ENCODE measurements around the gene FMNL2.

The FMNL2 gene

GRCh38 chr2:152301131-152301530, 33.8 kb upstream of the FMNL2 start:
- no peak overlapping the region for H3K4me3 ChIP-seq (ENCODE audit: low read depth in 1 of 2, low read length in 2 of 2)
- no peaks in the 10 kb centered on the region for H4K20me1 ChIP-seq (ENCODE audit: insufficient read depth, low read length)
- no peak for TF ChIP-seq EZH2 (IDR thresholded peaks at IDR 0.05; ENCODE audit: borderline replicate concordance, low read depth, low read length, severe bottlenecking)
- no peaks in the 10 kb centered on the region for H3K4me1 ChIP-seq (ENCODE audit: insufficient read depth, low read length)
- no peak overlapping the region for H3K27ac ChIP-seq (ENCODE audit: low read length)
- H3K4me2 ChIP-seq (ENCODE audit: insufficient read depth, low read length): no peak overlapping the region
- H3K9me3 ChIP-seq (ENCODE audit: insufficient read depth, low read length, severe bottlenecking): no peaks in the 10 kb centered on the region
- H3K79me2 ChIP-seq (ENCODE audit: insufficient read depth, low read length): no peaks in the 10 kb centered on the region
- no peaks in the 10 kb centered on the region for H3K36me3 ChIP-seq (ENCODE audit: insufficient read depth, low read length)
- no peak overlapping the region for H2AFZ ChIP-seq (ENCODE audit: low read depth, low read length)
- no peak overlapping the region for H3K9ac ChIP-seq (ENCODE audit: low read depth, low read length)
- no peaks in the 10 kb centered on the region for H3K27me3 ChIP-seq (ENCODE audit: insufficient read depth, low read length, poor library complexity)
- ATAC-seq (ENCODE audit: insufficient read depth, low read depth) (no peak), DNase-seq (no peak)

GRCh38 chr2:152303951-152304350, 31.0 kb upstream of the FMNL2 start:
- Histone ChIP-seq H3K4me1 (ENCODE audit: insufficient read depth, low read length) (no peaks in the 10 kb centered on the region), H2AFZ (ENCODE audit: low read depth, low read length) (no peak overlapping the region), H3K36me3 (ENCODE audit: insufficient read depth, low read length) (no peaks in the 10 kb centered on the region), H4K20me1 (ENCODE audit: insufficient read depth, low read length) (no peaks in the 10 kb centered on the region), H3K79me2 (ENCODE audit: insufficient read depth, low read length) (no peaks in the 10 kb centered on the region), H3K27ac (ENCODE audit: low read length) (no peak overlapping the region), H3K9me3 (ENCODE audit: insufficient read depth, low read length, severe bottlenecking) (no peaks in the 10 kb centered on the region), H3K4me3 (ENCODE audit: low read depth in 1 of 2, low read length in 2 of 2) (no peak overlapping the region), H3K4me2 (ENCODE audit: insufficient read depth, low read length) (no peak overlapping the region), H3K27me3 (ENCODE audit: insufficient read depth, low read length, poor library complexity) (no peaks in the 10 kb centered on the region), H3K9ac (ENCODE audit: low read depth, low read length) (no peak overlapping the region)
- ATAC-seq (ENCODE audit: insufficient read depth, low read depth) (no peak), DNase-seq (no peak)
- TF ChIP-seq CTCF (IDR thresholded peaks at IDR 0.05; ENCODE audit: borderline replicate concordance, extremely low read depth, low read length, poor library complexity, severe bottlenecking): no peak
- TF ChIP-seq EZH2 (IDR thresholded peaks at IDR 0.05; ENCODE audit: borderline replicate concordance, low read depth, low read length, severe bottlenecking): no peak

GRCh38 chr2:152304836-152305235, 30.1 kb upstream of the FMNL2 start:
- no peaks in the 10 kb centered on the region for H3K36me3 ChIP-seq (ENCODE audit: insufficient read depth, low read length)
- no peaks in the 10 kb centered on the region for H4K20me1 ChIP-seq (ENCODE audit: insufficient read depth, low read length)
- no peak for TF ChIP-seq EZH2 (IDR thresholded peaks at IDR 0.05; ENCODE audit: borderline replicate concordance, low read depth, low read length, severe bottlenecking)
- TF ChIP-seq CTCF (IDR thresholded peaks at IDR 0.05; ENCODE audit: borderline replicate concordance, extremely low read depth, low read length, poor library complexity, severe bottlenecking): no peak
- no peak for ATAC-seq (ENCODE audit: insufficient read depth, low read depth)
- H3K4me1 ChIP-seq (ENCODE audit: insufficient read depth, low read length): no peaks in the 10 kb centered on the region
- H3K27me3 ChIP-seq (ENCODE audit: insufficient read depth, low read length, poor library complexity): no peaks in the 10 kb centered on the region
- H3K9ac ChIP-seq (ENCODE audit: low read depth, low read length): no peak overlapping the region
- H2AFZ ChIP-seq (ENCODE audit: low read depth, low read length): no peak overlapping the region
- H3K79me2 ChIP-seq (ENCODE audit: insufficient read depth, low read length): no peaks in the 10 kb centered on the region
- no peak overlapping the region for H3K4me3 ChIP-seq (ENCODE audit: low read depth in 1 of 2, low read length in 2 of 2)
- H3K27ac ChIP-seq (ENCODE audit: low read length): no peak overlapping the region
- no peak for DNase-seq
- H3K9me3 ChIP-seq (ENCODE audit: insufficient read depth, low read length, severe bottlenecking): no peaks in the 10 kb centered on the region
- H3K4me2 ChIP-seq (ENCODE audit: insufficient read depth, low read length): no peak overlapping the region

- H3K36me3 ChIP-seq (ENCODE audit: insufficient read depth, low read length): no peaks in the 10 kb centered on the region
- no peak overlapping the region for H3K4me3 ChIP-seq (ENCODE audit: low read depth in 1 of 2, low read length in 2 of 2)
- H3K79me2 ChIP-seq (ENCODE audit: insufficient read depth, low read length): no peaks in the 10 kb centered on the region
- no peak overlapping the region for H2AFZ ChIP-seq (ENCODE audit: low read depth, low read length)
- H3K4me1 ChIP-seq (ENCODE audit: insufficient read depth, low read length): no peaks in the 10 kb centered on the region
- H3K4me2 ChIP-seq (ENCODE audit: insufficient read depth, low read length): no peak overlapping the region
- DNase-seq: no peak
- H4K20me1 ChIP-seq (ENCODE audit: insufficient read depth, low read length): no peaks in the 10 kb centered on the region
- TF ChIP-seq EZH2 (IDR thresholded peaks at IDR 0.05; ENCODE audit: borderline replicate concordance, low read depth, low read length, severe bottlenecking) (no peak), CTCF (IDR thresholded peaks at IDR 0.05; ENCODE audit: borderline replicate concordance, extremely low read depth, low read length, poor library complexity, severe bottlenecking) (no peak)
- no peak overlapping the region for H3K27ac ChIP-seq (ENCODE audit: low read length)
- no peaks in the 10 kb centered on the region for H3K27me3 ChIP-seq (ENCODE audit: insufficient read depth, low read length, poor library complexity)
- H3K9ac ChIP-seq (ENCODE audit: low read depth, low read length): no peak overlapping the region
- ATAC-seq (ENCODE audit: insufficient read depth, low read depth): no peak
- no peaks in the 10 kb centered on the region for H3K9me3 ChIP-seq (ENCODE audit: insufficient read depth, low read length, severe bottlenecking)
These were observed 27.1 kb upstream of the FMNL2 start for GRCh38 chr2:152307863-152308262.
